K562 (cell line): Measurements from ENCODE around the gene DGCR2. TPM values are rescaled to one million over a fixed set of nuclear protein-coding genes. Genes with fewer than 3 reads are reported as not detected.
A peak's percentile ranks its signal among the peaks of the same experiment; 100 is the strongest.

Source experiments
- ATAC-seq: fragments of 200-7000 bp; cut with Tn5 transposase; 3 replicates; pipeline ENCODE4 v1.9.1; 2020; ENCODE audit warnings: moderate library complexity
- BruUV-seq: library from RNA; stranded (reverse); fragments of 400-500 nt; replicated peaks from 2 replicates; lab custom pipeline; 2021; lab: Mats Ljungman, UMichigan
- CTCF ChIA-PET: fragments of 300-600 bp; formaldehyde crosslinking; extraction: SDS; loops from one replicate; lab custom pipeline; 2021; ENCODE audit warnings: low intra/inter-chr PET ratio; lab: Yijun Ruan, JAX
- POLR2A ChIA-PET: fragments of 300-600, 350-650 bp; sonication (Branson Sonifier 250); formaldehyde crosslinking; extraction: SDS; loops from one replicate; lab custom pipeline; 2021; ENCODE audit warnings: antibody characterized with exemption, inconsistent platforms; lab: Yijun Ruan, JAX
- DNase-seq, 4 experiments: peaks; one replicate each; pipeline versions ENCODE4 v3.0.0 to v3.0.0-alpha.2; 2011 to 2018; ENCODE audit warnings: low spot score in 3 of 4, mixed read lengths in 3 of 4; ENCODE audit errors: extremely low read depth in 1 of 4
- FAIRE-seq: peaks from 2 replicates; lab custom pipeline; 2011; peaks lifted over from hg19 to GRCh38; lab: Jason Lieb, UNC
- H2AFZ ChIP-seq: 2 replicates; pipeline ENCODE4 v1.6.0; 2011; ENCODE audit warnings: low read depth, low read length, control low read depth, inconsistent platforms
- H3K27ac ChIP-seq: fragments of 200-600 bp; 3 replicates; pipeline ENCODE4 v1.8.0; 2011; ENCODE audit warnings: low read depth, mild to moderate bottlenecking, control low read depth, inconsistent platforms, low read length, moderate library complexity, mixed read lengths; ENCODE audit errors: extremely low read depth
- H3K27me3 ChIP-seq, 2 experiments: fragments of 300-600 bp in 1 of 2; 2 replicates in 1 of 2; 3 replicates in 1 of 2; pipeline versions ENCODE4 v1.6.0 to v1.8.0; 2011; ENCODE audit warnings: inconsistent platforms in 2 of 2, low read length in 2 of 2, mild to moderate bottlenecking in 1 of 2, mixed read lengths in 1 of 2, moderate library complexity in 1 of 2; ENCODE audit not compliant: control insufficient read depth in 2 of 2, insufficient read depth in 2 of 2
- H3K36me3 ChIP-seq: fragments of 300-600 bp; 3 replicates; pipeline ENCODE4 v1.8.0; 2011; ENCODE audit warnings: mild to moderate bottlenecking, low read length, inconsistent platforms; ENCODE audit not compliant: control insufficient read depth, insufficient read depth
- H3K4me1 ChIP-seq, 2 experiments: fragments of 200-600 bp in 1 of 2; replicated peaks in 1 of 2; 2 replicates in 1 of 2; 3 replicates in 1 of 2; pipeline versions ENCODE4 v1.5.1 to v1.8.0; 2011; ENCODE audit warnings: inconsistent platforms in 2 of 2, low read length in 2 of 2, mild to moderate bottlenecking in 1 of 2, mixed read lengths in 1 of 2, moderate library complexity in 1 of 2; ENCODE audit not compliant: control insufficient read depth in 2 of 2, insufficient read depth in 2 of 2
- H3K4me2 ChIP-seq: 2 replicates; pipeline ENCODE4 v1.6.1; 2011; ENCODE audit warnings: low read length, control low read depth, inconsistent platforms, mixed read lengths; ENCODE audit not compliant: insufficient read depth
- H3K4me3 ChIP-seq: fragments of 200-600 bp; sonication (generic), shearing (Covaris generic); 2 replicates; pipeline ENCODE4 v1.5.1; 2016; ENCODE audit warnings: control low read depth, inconsistent platforms
- H3K79me2 ChIP-seq: fragments of 200-600 bp; 3 replicates; pipeline ENCODE4 v1.8.0; 2011; ENCODE audit warnings: low read length, inconsistent platforms; ENCODE audit not compliant: control insufficient read depth, insufficient read depth
- H3K9ac ChIP-seq, 2 experiments: 2 replicates each; pipeline versions ENCODE4 v1.6.0 to v1.6.1; 2011; ENCODE audit warnings: low read depth in 2 of 2, low read length in 2 of 2, control low read depth in 1 of 2, inconsistent platforms in 1 of 2, mild to moderate bottlenecking in 1 of 2, mixed read lengths in 1 of 2; ENCODE audit not compliant: insufficient read depth in 1 of 2
- H3K9me1 ChIP-seq: one replicate; pipeline ENCODE4 v1.6.0; 2011; ENCODE audit warnings: inconsistent platforms, mild to moderate bottlenecking, low read length, moderate library complexity; ENCODE audit not compliant: control insufficient read depth, insufficient read depth
- H3K9me3 ChIP-seq: replicated peaks from 2 replicates; pipeline ENCODE4 v1.5.1; 2011; ENCODE audit warnings: low read depth, low read length, inconsistent platforms; ENCODE audit not compliant: control insufficient read depth, insufficient read depth
- H4K20me1 ChIP-seq: replicated peaks from 2 replicates; pipeline ENCODE4 v1.6.1; 2011; ENCODE audit warnings: low read length, inconsistent platforms, mixed read lengths; ENCODE audit not compliant: control insufficient read depth, insufficient read depth
- ADNP ChIP-seq: fragments of 200-800 bp; sonication (Bioruptor generic); IDR thresholded peaks from 2 replicates; pipeline ENCODE4 v1.6.1; 2016; ENCODE audit warnings: missing genetic modification characterization, missing compliant biosample characterization
- MED1 ChIP-seq: sonication (generic); formaldehyde crosslinking; IDR thresholded peaks from 2 replicates; pipeline ENCODE4 v1.8.1; 2023; ENCODE audit warnings: missing genetic modification reagents, borderline replicate concordance
- NCOR1 ChIP-seq: fragments of 450-650 bp; IDR thresholded peaks from 2 replicates; pipeline ENCODE4 v1.6.1; 2016; ENCODE audit warnings: mild to moderate bottlenecking, moderate library complexity
- NELFE ChIP-seq: IDR thresholded peaks from 2 replicates; pipeline ENCODE4 v1.6.1; 2011; ENCODE audit warnings: mild to moderate bottlenecking; ENCODE audit not compliant: insufficient read depth, insufficient read length
- STAG1 ChIP-seq: sonication (generic); formaldehyde crosslinking; IDR thresholded peaks from 2 replicates; pipeline ENCODE4 v1.5.0; 2020; ENCODE audit warnings: missing genetic modification reagents, borderline replicate concordance
- ZNF12 ChIP-seq: sonication (generic); formaldehyde crosslinking; IDR thresholded peaks from 2 replicates; pipeline ENCODE4 v1.4.0; 2020; ENCODE audit warnings: mild to moderate bottlenecking, missing genetic modification reagents
- ZNF324 ChIP-seq: fragments of 250-450 bp; sonication (Bioruptor Pico); IDR thresholded peaks from 2 replicates; pipeline ENCODE4 v1.4.0; 2020; ENCODE audit warnings: mild to moderate bottlenecking
- ZNF583 ChIP-seq: fragments of 250-450 bp; sonication (Bioruptor Pico); IDR thresholded peaks from 2 replicates; pipeline ENCODE4 v1.4.0; 2020
- ZNF707 ChIP-seq: fragments of 250-450 bp; sonication (Bioruptor Pico); conservative IDR thresholded peaks from 2 replicates; pipeline ENCODE4 v1.8.0; 2022; ENCODE audit warnings: inconsistent platforms, mild to moderate bottlenecking, moderate library complexity
- WGBS: fragments of 100-300 bp; shearing (Covaris generic); methylation state at CpG from one replicate; pipeline ENCODE4 v1.1.6; 2016; ENCODE audit warnings: low coverage, mixed read lengths; ENCODE audit not compliant: insufficient coverage; ENCODE audit errors: missing lambda C conversion rate; 5-methylcytosine and 5-hydroxymethylcytosine counted together
- in situ Hi-C: fragments of 300-500 bp; cut with MboI; formaldehyde crosslinking; loops from 4 replicates; pipeline ENCODE4 v1.15.0; 2018; ENCODE audit warnings: inconsistent platforms, mixed read lengths
- intact Hi-C: fragments of 100-400 bp; cut with micrococcal nuclease; formaldehyde crosslinking; loops from 2 replicates; pipeline ENCODE4 v1.14.2; 2022
- polyA plus RNA-seq, 8 experiments: library from polyadenylated mRNA; depleted of rRNA in 4 of 8; stranded (reverse) in 5 of 8; unstranded in 3 of 8; fragments of >200 nt; fragmentation: Nextera tagmentation in 2 of 8; fragmentation: Illumina TruSeq in 1 of 8; extraction: Ambion mirVana in 2 of 8; extraction: Trizol in 1 of 8; gene quantifications; 2 replicates each; pipeline versions ENCODE4 v1.2.1 to v1.2.3, GENCODE V29; 2011 to 2014; ENCODE audit warnings: inconsistent platforms in 1 of 8, missing spikeins in 1 of 8
- total RNA-seq, 7 experiments: library from RNA; depleted of rRNA in 6 of 7; stranded (reverse); fragments of >200 nt in 6 of 7; fragmentation: Illumina TruSeq in 2 of 7; extraction: Trizol in 2 of 7; gene quantifications; 2 replicates each; pipeline versions ENCODE4 v1.2.1 to v1.2.3, GENCODE V29; 2011 to 2021; ENCODE audit warnings: low replicate concordance in 1 of 7
- TF ChIP-seq, protein P1 (sequence below), 2 experiments: fragments of 450-650 bp; formaldehyde crosslinking in 1 of 2; IDR thresholded peaks; 2 replicates each; pipeline versions ENCODE4 v1.4.0 to v1.6.1; 2014 to 2020; ENCODE audit warnings: mild to moderate bottlenecking in 2 of 2, borderline replicate concordance in 1 of 2, low read depth in 1 of 2
- TF ChIP-seq, protein P2 (sequence below), 2 experiments: fragments of 250-450 bp in 1 of 2; fragments of 450-650 bp in 1 of 2; sonication (Bioruptor Pico) in 1 of 2; IDR thresholded peaks; 2 replicates each; pipeline versions ENCODE4 v1.6.1 to v1.8.0; 2016 to 2021; ENCODE audit warnings: mild to moderate bottlenecking in 2 of 2, moderate library complexity in 2 of 2, missing compliant biosample characterization in 1 of 2, missing genetic modification characterization in 1 of 2
- TF ChIP-seq, protein P3 (sequence below): fragments of 450-650 bp; formaldehyde crosslinking; IDR thresholded peaks from 2 replicates; pipeline ENCODE4 v1.4.0; 2022; ENCODE audit warnings: missing genetic modification characterization

The DGCR2 gene
- total and polyA plus RNA-seq, 9 of the 15 experiments (the other 6 are each of a cell fraction or from before 2014, with no cell fraction given) = 0.69 to 101 (median 56.4) TPM

DNA sequence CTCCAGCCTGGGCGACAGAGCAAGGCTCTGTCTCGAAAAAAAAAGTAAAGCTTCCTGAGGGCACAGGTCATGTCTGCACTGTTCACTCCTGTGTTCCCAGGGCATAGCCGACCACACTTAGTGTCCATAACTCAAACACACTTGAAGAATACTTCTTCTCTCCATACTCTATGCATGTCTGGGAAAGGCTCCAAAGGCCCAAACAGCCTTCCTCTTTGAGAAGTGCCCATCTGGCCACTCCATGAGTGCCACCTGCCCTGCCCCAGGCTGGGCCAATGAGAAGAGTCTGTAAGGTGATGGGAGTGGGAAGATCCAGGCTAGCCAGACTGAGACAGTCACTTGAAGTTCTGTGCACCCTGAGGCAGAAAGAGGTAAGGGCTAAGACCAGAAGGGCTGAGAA lies 24.7 kb downstream of the DGCR2 start:
- ATAC-seq (peak; percentile 41), FAIRE-seq (no peak), DNase-seq (peak in 3 of 4 experiments; percentile 31 to 49 (median 47))
- H3K36me3 ChIP-seq = peaks cover 41% of the 10 kb centered on the region
- no peaks in the 10 kb centered on the region for H3K4me1 ChIP-seq
- ChIA-PET CTCF (no interaction called here), POLR2A (interaction anchor here (0.5 to 1.7 kb wide), 12 partner anchors 9 to 764 kb away, joined by 3 to 8 read pairs (median 4); no protein-coding TSS in a partner anchor)
- peaks cover 9% of the 10 kb centered on the region for H3K9me1 ChIP-seq
- no peak overlapping the region for H3K4me3 ChIP-seq
- H3K9me3 ChIP-seq = no peaks in the 10 kb centered on the region
- in situ Hi-C loops = no loop called here
- H3K27me3 ChIP-seq = no peaks in the 10 kb centered on the region
- H3K4me2 ChIP-seq = no peak overlapping the region
- no peak overlapping the region for H3K27ac ChIP-seq
- 92% methylated on average over 3 of the region's 3 CpGs for WGBS
- BruUV-seq = no TSS peak
- H4K20me1 ChIP-seq = peaks cover 18% of the 10 kb centered on the region; the same call in 1 of the 2 replicates
- H3K9ac ChIP-seq = no peak overlapping the region
- peaks cover 51% of the 10 kb centered on the region for H3K79me2 ChIP-seq
- intact Hi-C loops = no loop called here
- no peak overlapping the region for H2AFZ ChIP-seq
- TF ChIP-seq ADNP (tag) (no peak), ZNF707 (0 out of 2 replicates have a peak, but pooled peaks have one; percentile 36), ZNF12 (peak; percentile 1; the same call in 1 of the 2 replicates), ZNF324 (CRISPR knock-in tag) (0 out of 2 replicates have a peak, but pooled peaks have one; percentile 31), NELFE (no peak), NCOR1 (no peak), ZNF583 (CRISPR knock-in tag) (0 out of 2 replicates have a peak, but pooled peaks have one; percentile 11), MED1 (CRISPR knock-in tag) (0 out of 2 replicates have a peak, but pooled peaks have one; percentile 77), STAG1 (peak; percentile 58)
- TF ChIP-seq, protein P1, sequence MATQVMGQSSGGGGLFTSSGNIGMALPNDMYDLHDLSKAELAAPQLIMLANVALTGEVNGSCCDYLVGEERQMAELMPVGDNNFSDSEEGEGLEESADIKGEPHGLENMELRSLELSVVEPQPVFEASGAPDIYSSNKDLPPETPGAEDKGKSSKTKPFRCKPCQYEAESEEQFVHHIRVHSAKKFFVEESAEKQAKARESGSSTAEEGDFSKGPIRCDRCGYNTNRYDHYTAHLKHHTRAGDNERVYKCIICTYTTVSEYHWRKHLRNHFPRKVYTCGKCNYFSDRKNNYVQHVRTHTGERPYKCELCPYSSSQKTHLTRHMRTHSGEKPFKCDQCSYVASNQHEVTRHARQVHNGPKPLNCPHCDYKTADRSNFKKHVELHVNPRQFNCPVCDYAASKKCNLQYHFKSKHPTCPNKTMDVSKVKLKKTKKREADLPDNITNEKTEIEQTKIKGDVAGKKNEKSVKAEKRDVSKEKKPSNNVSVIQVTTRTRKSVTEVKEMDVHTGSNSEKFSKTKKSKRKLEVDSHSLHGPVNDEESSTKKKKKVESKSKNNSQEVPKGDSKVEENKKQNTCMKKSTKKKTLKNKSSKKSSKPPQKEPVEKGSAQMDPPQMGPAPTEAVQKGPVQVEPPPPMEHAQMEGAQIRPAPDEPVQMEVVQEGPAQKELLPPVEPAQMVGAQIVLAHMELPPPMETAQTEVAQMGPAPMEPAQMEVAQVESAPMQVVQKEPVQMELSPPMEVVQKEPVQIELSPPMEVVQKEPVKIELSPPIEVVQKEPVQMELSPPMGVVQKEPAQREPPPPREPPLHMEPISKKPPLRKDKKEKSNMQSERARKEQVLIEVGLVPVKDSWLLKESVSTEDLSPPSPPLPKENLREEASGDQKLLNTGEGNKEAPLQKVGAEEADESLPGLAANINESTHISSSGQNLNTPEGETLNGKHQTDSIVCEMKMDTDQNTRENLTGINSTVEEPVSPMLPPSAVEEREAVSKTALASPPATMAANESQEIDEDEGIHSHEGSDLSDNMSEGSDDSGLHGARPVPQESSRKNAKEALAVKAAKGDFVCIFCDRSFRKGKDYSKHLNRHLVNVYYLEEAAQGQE (IDR thresholded peaks at IDR 0.05; ENCODE audit: borderline replicate concordance) = no peak
- TF ChIP-seq, protein P1 (CRISPR knock-in tag; IDR thresholded peaks at IDR 0.05; ENCODE audit: low read depth) = 0 out of 2 replicates have a peak, but pooled peaks have one; percentile 37
- TF ChIP-seq, protein P2, sequence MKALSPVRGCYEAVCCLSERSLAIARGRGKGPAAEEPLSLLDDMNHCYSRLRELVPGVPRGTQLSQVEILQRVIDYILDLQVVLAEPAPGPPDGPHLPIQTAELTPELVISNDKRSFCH (CRISPR knock-in tag; IDR thresholded peaks at IDR 0.05) = 0 out of 2 replicates have a peak, but pooled peaks have one; percentile 41
- TF ChIP-seq, protein P2 (tag; IDR thresholded peaks at IDR 0.05) = peak; percentile 39; the same call in 1 of the 2 replicates
- TF ChIP-seq, protein P3, sequence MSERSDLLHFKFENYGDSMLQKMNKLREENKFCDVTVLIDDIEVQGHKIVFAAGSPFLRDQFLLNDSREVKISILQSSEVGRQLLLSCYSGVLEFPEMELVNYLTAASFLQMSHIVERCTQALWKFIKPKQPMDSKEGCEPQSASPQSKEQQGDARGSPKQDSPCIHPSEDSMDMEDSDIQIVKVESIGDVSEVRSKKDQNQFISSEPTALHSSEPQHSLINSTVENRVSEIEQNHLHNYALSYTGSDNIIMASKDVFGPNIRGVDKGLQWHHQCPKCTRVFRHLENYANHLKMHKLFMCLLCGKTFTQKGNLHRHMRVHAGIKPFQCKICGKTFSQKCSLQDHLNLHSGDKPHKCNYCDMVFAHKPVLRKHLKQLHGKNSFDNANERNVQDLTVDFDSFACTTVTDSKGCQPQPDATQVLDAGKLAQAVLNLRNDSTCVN (CRISPR knock-in tag) = 0 out of 2 replicates have a peak, but pooled peaks have one; percentile 16
